GM23338 (cell line): ENCODE results near the gene HHIP. TPM values are rescaled to one million over a fixed set of nuclear protein-coding genes. Genes with fewer than 3 reads are reported as not detected.

Experiments
- ATAC-seq: fragments of 200-7000 bp; cut with Tn5 transposase; 3 replicates; pipeline ENCODE4 v1.9.1; 2020
- DNase-seq: peaks from one replicate; pipeline ENCODE4 v3.0.0-alpha.2; 2015; ENCODE audit warnings: low spot score
- H2AFZ ChIP-seq: fragments of 200-600 bp; sonication (generic); 2 replicates; pipeline ENCODE4 v1.8.0; 2016; ENCODE audit warnings: antibody characterized with exemption, mild to moderate bottlenecking, moderate library complexity
- H3F3A ChIP-seq: fragments of 200-600 bp; sonication (generic); replicated peaks from 2 replicates; pipeline ENCODE4 v1.8.0; 2017; ENCODE audit warnings: antibody characterized with exemption, mixed run types, low read depth
- H3K27ac ChIP-seq: fragments of 200-600 bp; sonication (generic); 2 replicates; pipeline ENCODE4 v1.6.1; 2016; ENCODE audit warnings: low read depth
- H3K27me3 ChIP-seq: fragments of 200-600 bp; sonication (generic); 2 replicates; pipeline ENCODE4 v1.8.0; 2016; ENCODE audit warnings: mild to moderate bottlenecking, mixed run types, moderate library complexity; ENCODE audit not compliant: insufficient read depth
- H3K36me3 ChIP-seq: fragments of 200-600 bp; sonication (generic); 2 replicates; pipeline ENCODE4 v1.8.0; 2016; ENCODE audit warnings: mild to moderate bottlenecking; ENCODE audit not compliant: insufficient read depth
- H3K4me1 ChIP-seq: fragments of 200-600 bp; sonication (generic); 2 replicates; pipeline ENCODE4 v1.8.0; 2016; ENCODE audit warnings: mild to moderate bottlenecking, moderate library complexity; ENCODE audit not compliant: insufficient read depth
- H3K4me2 ChIP-seq: fragments of 200-600 bp; sonication (generic); 2 replicates; pipeline ENCODE4 v1.7.1; 2017; ENCODE audit warnings: mixed run types
- H3K4me3 ChIP-seq: fragments of 200-600 bp; sonication (generic); 2 replicates; pipeline ENCODE4 v1.6.1; 2016; ENCODE audit warnings: mixed run types
- H3K79me2 ChIP-seq: fragments of 200-600 bp; sonication (generic); replicated peaks from 2 replicates; pipeline ENCODE4 v1.8.0; 2017; ENCODE audit warnings: mild to moderate bottlenecking; ENCODE audit not compliant: insufficient read depth
- H3K9me2 ChIP-seq: fragments of 200-600 bp; sonication (generic); 2 replicates; pipeline ENCODE4 v1.8.0; 2017; ENCODE audit not compliant: insufficient read depth
- H4K20me1 ChIP-seq: fragments of 200-600 bp; sonication (generic); replicated peaks from 2 replicates; pipeline ENCODE4 v1.8.0; 2017; ENCODE audit warnings: mild to moderate bottlenecking; ENCODE audit not compliant: insufficient read depth
- H3K27ac Mint-ChIP-seq: 2 replicates; pipeline ENCODE4 v1.8.0; 2020; ENCODE audit warnings: inconsistent platforms, mild to moderate bottlenecking, moderate library complexity, mixed read lengths
- H3K27me3 Mint-ChIP-seq: 3 replicates; pipeline ENCODE4 v1.8.0; 2022; ENCODE audit warnings: low read depth, mild to moderate bottlenecking, moderate library complexity, mixed read lengths, inconsistent platforms; ENCODE audit not compliant: insufficient read depth, poor library complexity
- H3K36me3 Mint-ChIP-seq: 3 replicates; pipeline ENCODE4 v1.8.0; 2021; ENCODE audit warnings: low read depth, mild to moderate bottlenecking, inconsistent platforms, moderate library complexity, mixed read lengths
- H3K4me1 Mint-ChIP-seq: 3 replicates; pipeline ENCODE4 v1.8.0; 2020; ENCODE audit warnings: mild to moderate bottlenecking, inconsistent platforms, mixed read lengths
- H3K4me3 Mint-ChIP-seq: 3 replicates; pipeline ENCODE4 v1.8.0; 2021; ENCODE audit warnings: moderate library complexity, mild to moderate bottlenecking, inconsistent platforms, mixed read lengths
- H3K9me3 Mint-ChIP-seq: 3 replicates; pipeline ENCODE4 v1.8.0; 2020; ENCODE audit warnings: moderate library complexity, mild to moderate bottlenecking, inconsistent platforms, mixed read lengths
- CREB1 ChIP-seq: fragments of 250-450 bp; sonication (Bioruptor Pico); IDR thresholded peaks from 2 replicates; pipeline ENCODE4 v1.5.0; 2020; ENCODE audit warnings: low read depth, mild to moderate bottlenecking, moderate library complexity
- EZH2 ChIP-seq: fragments of 200-600 bp; sonication (generic); IDR thresholded peaks from one replicate; pipeline ENCODE4 v1.8.0; 2017; ENCODE audit warnings: antibody characterized with exemption, mild to moderate bottlenecking, low read depth; ENCODE audit not compliant: unreplicated experiment
- EZH2phosphoT487 ChIP-seq: fragments of 200-600 bp; sonication (generic); IDR thresholded peaks from one replicate; pipeline ENCODE4 v1.8.1; 2018; ENCODE audit warnings: antibody characterized with exemption; ENCODE audit not compliant: unreplicated experiment
- JUNB ChIP-seq: IDR thresholded peaks from one replicate; pipeline ENCODE4 v1.6.1; 2016; ENCODE audit warnings: antibody characterized with exemption; ENCODE audit not compliant: unreplicated experiment
- NANOG ChIP-seq: IDR thresholded peaks from 2 replicates; pipeline ENCODE4 v1.6.1; 2016; ENCODE audit warnings: antibody characterized with exemption, borderline replicate concordance
- POLR2AphosphoS5 ChIP-seq: IDR thresholded peaks from 2 replicates; pipeline ENCODE4 v1.6.1; 2016; ENCODE audit warnings: antibody characterized with exemption, low read depth
- STAT1 ChIP-seq: IDR thresholded peaks from one replicate; pipeline ENCODE4 v1.6.1; 2016; ENCODE audit warnings: antibody characterized with exemption; ENCODE audit not compliant: unreplicated experiment
- ZNF114 ChIP-seq: fragments of 250-450 bp; sonication (Bioruptor Pico); IDR thresholded peaks from 2 replicates; pipeline ENCODE4 v1.5.0; 2020; ENCODE audit warnings: mild to moderate bottlenecking, moderate library complexity
- ZNF331 ChIP-seq: fragments of 250-450 bp; sonication (Bioruptor Pico); IDR thresholded peaks from 2 replicates; pipeline ENCODE4 v1.5.0; 2020; ENCODE audit warnings: low read depth, mild to moderate bottlenecking, moderate library complexity
- polyA plus RNA-seq: library from polyadenylated mRNA; unstranded; fragments of >200 nt; fragmentation: Nextera tagmentation; extraction: Ambion mirVana; gene quantifications from 2 replicates; pipeline ENCODE4 v1.2.1, GENCODE V29; 2016
- total RNA-seq: library from RNA; depleted of rRNA; stranded (reverse); fragments of >200 nt; shearing (Covaris generic); gene quantifications from 2 replicates; pipeline ENCODE4 v1.2.3, GENCODE V29; 2014
- TF ChIP-seq, protein P1 (sequence below): IDR thresholded peaks from 2 replicates; pipeline ENCODE4 v1.6.1; 2016; ENCODE audit warnings: antibody characterized with exemption
- TF ChIP-seq, protein P2 (sequence below): fragments of 250-450 bp; sonication (Bioruptor Pico); IDR thresholded peaks from 2 replicates; pipeline ENCODE4 v1.5.0; 2020; ENCODE audit warnings: mild to moderate bottlenecking, moderate library complexity
- TF ChIP-seq, protein P3 (sequence below): IDR thresholded peaks from one replicate; pipeline ENCODE4 v1.6.1; 2018; ENCODE audit warnings: antibody characterized with exemption; ENCODE audit not compliant: unreplicated experiment
- TF ChIP-seq, protein P4 (sequence below), 2 experiments: fragments of 200-600 bp in 1 of 2; sonication (generic) in 1 of 2; conservative IDR thresholded peaks; 2 replicates each; pipeline versions ENCODE4 v1.5.1 to v1.6.1; 2016 to 2017; ENCODE audit warnings: antibody characterized with exemption in 2 of 2, low read depth in 2 of 2, mild to moderate bottlenecking in 2 of 2, moderate library complexity in 1 of 2

The HHIP gene
- total and polyA plus RNA-seq, 2 experiments from 2014 or later = 2.5 to 4.2 TPM

DNA sequence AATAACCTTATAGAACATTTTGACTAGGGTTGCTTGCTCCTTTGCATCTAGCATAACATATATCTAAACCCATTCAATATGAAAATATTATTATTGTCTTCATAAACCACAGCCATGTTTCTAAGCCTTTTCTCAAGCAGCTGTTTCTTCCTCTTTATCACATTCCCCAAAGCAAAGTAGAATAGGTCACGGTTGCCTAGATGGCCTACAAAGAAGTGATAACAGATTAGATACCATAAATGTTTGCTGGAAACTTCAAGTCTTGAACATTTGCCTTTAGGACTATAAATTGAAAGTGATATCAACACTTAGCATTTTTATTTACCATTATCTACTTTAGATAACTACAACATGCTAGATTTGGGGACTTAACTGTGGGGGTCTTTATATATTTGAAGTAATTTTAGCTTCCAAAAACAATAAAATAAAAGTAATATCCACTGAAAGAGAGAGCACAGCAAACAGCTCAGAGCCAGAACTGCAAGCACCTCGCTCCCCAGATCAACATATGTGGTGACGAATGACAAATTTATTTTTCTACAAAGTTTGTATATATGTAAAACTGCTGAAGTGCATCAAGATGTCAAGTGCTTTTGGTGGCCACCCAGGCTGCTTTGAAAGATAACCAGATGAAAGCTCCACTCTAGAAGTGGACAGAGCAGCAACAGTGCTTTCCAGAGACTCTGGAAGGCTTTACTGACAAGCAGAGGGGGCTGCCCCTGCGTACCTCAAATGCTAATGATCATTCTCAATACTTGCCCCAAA lies 8.0 kb downstream of the HHIP start:
- Mint-ChIP-seq H3K36me3 (no peaks in the 10 kb centered on the region), H3K27me3 (peaks cover 13% of the 10 kb centered on the region), H3K27ac (no peak overlapping the region), H3K4me1 (peaks cover 31% of the 10 kb centered on the region), H3K9me3 (no peaks in the 10 kb centered on the region), H3K4me3 (no peak overlapping the region)
- H3K79me2 ChIP-seq = no peaks in the 10 kb centered on the region
- DNase-seq (no peak), ATAC-seq (no peak)
- H3K9me2 ChIP-seq = no peaks in the 10 kb centered on the region
- H3K27me3 ChIP-seq = peaks cover 5% of the 10 kb centered on the region
- no peak for TF ChIP-seq EZH2phosphoT487
- TF ChIP-seq CREB1 (CRISPR knock-in tag) = no peak
- TF ChIP-seq ZNF114 (CRISPR knock-in tag) = no peak
- TF ChIP-seq, protein P1, sequence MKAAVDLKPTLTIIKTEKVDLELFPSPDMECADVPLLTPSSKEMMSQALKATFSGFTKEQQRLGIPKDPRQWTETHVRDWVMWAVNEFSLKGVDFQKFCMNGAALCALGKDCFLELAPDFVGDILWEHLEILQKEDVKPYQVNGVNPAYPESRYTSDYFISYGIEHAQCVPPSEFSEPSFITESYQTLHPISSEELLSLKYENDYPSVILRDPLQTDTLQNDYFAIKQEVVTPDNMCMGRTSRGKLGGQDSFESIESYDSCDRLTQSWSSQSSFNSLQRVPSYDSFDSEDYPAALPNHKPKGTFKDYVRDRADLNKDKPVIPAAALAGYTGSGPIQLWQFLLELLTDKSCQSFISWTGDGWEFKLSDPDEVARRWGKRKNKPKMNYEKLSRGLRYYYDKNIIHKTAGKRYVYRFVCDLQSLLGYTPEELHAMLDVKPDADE = no peak
- TF ChIP-seq, protein P2, sequence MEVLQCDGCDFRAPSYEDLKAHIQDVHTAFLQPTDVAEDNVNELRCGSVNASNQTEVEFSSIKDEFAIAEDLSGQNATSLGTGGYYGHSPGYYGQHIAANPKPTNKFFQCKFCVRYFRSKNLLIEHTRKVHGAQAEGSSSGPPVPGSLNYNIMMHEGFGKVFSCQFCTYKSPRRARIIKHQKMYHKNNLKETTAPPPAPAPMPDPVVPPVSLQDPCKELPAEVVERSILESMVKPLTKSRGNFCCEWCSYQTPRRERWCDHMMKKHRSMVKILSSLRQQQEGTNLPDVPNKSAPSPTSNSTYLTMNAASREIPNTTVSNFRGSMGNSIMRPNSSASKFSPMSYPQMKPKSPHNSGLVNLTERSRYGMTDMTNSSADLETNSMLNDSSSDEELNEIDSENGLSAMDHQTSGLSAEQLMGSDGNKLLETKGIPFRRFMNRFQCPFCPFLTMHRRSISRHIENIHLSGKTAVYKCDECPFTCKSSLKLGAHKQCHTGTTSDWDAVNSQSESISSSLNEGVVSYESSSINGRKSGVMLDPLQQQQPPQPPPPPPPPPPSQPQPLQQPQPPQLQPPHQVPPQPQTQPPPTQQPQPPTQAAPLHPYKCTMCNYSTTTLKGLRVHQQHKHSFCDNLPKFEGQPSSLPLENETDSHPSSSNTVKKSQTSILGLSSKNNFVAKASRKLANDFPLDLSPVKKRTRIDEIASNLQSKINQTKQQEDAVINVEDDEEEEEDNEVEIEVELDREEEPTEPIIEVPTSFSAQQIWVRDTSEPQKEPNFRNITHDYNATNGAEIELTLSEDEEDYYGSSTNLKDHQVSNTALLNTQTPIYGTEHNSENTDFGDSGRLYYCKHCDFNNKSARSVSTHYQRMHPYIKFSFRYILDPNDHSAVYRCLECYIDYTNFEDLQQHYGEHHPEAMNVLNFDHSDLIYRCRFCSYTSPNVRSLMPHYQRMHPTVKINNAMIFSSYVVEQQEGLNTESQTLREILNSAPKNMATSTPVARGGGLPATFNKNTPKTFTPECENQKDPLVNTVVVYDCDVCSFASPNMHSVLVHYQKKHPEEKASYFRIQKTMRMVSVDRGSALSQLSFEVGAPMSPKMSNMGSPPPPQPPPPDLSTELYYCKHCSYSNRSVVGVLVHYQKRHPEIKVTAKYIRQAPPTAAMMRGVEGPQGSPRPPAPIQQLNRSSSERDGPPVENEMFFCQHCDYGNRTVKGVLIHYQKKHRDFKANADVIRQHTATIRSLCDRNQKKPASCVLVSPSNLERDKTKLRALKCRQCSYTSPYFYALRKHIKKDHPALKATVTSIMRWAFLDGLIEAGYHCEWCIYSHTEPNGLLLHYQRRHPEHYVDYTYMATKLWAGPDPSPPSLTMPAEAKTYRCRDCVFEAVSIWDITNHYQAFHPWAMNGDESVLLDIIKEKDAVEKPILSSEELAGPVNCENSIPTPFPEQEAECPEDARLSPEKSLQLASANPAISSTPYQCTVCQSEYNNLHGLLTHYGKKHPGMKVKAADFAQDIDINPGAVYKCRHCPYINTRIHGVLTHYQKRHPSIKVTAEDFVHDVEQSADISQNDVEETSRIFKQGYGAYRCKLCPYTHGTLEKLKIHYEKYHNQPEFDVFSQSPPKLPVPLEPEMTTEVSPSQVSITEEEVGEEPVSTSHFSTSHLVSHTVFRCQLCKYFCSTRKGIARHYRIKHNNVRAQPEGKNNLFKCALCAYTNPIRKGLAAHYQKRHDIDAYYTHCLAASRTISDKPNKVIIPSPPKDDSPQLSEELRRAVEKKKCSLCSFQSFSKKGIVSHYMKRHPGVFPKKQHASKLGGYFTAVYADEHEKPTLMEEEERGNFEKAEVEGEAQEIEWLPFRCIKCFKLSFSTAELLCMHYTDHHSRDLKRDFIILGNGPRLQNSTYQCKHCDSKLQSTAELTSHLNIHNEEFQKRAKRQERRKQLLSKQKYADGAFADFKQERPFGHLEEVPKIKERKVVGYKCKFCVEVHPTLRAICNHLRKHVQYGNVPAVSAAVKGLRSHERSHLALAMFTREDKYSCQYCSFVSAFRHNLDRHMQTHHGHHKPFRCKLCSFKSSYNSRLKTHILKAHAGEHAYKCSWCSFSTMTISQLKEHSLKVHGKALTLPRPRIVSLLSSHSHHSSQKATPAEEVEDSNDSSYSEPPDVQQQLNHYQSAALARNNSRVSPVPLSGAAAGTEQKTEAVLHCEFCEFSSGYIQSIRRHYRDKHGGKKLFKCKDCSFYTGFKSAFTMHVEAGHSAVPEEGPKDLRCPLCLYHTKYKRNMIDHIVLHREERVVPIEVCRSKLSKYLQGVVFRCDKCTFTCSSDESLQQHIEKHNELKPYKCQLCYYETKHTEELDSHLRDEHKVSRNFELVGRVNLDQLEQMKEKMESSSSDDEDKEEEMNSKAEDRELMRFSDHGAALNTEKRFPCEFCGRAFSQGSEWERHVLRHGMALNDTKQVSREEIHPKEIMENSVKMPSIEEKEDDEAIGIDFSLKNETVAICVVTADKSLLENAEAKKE = no peak
- no peak for TF ChIP-seq POLR2AphosphoS5
- TF ChIP-seq, protein P3, sequence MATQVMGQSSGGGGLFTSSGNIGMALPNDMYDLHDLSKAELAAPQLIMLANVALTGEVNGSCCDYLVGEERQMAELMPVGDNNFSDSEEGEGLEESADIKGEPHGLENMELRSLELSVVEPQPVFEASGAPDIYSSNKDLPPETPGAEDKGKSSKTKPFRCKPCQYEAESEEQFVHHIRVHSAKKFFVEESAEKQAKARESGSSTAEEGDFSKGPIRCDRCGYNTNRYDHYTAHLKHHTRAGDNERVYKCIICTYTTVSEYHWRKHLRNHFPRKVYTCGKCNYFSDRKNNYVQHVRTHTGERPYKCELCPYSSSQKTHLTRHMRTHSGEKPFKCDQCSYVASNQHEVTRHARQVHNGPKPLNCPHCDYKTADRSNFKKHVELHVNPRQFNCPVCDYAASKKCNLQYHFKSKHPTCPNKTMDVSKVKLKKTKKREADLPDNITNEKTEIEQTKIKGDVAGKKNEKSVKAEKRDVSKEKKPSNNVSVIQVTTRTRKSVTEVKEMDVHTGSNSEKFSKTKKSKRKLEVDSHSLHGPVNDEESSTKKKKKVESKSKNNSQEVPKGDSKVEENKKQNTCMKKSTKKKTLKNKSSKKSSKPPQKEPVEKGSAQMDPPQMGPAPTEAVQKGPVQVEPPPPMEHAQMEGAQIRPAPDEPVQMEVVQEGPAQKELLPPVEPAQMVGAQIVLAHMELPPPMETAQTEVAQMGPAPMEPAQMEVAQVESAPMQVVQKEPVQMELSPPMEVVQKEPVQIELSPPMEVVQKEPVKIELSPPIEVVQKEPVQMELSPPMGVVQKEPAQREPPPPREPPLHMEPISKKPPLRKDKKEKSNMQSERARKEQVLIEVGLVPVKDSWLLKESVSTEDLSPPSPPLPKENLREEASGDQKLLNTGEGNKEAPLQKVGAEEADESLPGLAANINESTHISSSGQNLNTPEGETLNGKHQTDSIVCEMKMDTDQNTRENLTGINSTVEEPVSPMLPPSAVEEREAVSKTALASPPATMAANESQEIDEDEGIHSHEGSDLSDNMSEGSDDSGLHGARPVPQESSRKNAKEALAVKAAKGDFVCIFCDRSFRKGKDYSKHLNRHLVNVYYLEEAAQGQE = no peak
- TF ChIP-seq ZNF331 (CRISPR knock-in tag) = no peak
- no peak for TF ChIP-seq JUNB
- no peak for TF ChIP-seq STAT1
- no peak for TF ChIP-seq NANOG
- TF ChIP-seq, protein P4, sequence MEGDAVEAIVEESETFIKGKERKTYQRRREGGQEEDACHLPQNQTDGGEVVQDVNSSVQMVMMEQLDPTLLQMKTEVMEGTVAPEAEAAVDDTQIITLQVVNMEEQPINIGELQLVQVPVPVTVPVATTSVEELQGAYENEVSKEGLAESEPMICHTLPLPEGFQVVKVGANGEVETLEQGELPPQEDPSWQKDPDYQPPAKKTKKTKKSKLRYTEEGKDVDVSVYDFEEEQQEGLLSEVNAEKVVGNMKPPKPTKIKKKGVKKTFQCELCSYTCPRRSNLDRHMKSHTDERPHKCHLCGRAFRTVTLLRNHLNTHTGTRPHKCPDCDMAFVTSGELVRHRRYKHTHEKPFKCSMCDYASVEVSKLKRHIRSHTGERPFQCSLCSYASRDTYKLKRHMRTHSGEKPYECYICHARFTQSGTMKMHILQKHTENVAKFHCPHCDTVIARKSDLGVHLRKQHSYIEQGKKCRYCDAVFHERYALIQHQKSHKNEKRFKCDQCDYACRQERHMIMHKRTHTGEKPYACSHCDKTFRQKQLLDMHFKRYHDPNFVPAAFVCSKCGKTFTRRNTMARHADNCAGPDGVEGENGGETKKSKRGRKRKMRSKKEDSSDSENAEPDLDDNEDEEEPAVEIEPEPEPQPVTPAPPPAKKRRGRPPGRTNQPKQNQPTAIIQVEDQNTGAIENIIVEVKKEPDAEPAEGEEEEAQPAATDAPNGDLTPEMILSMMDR (conservative IDR thresholded peaks at IDR 0.05; ENCODE audit: low read depth in 2 of 2) = no peak
- no peak for TF ChIP-seq EZH2
- H4K20me1 ChIP-seq = no peaks in the 10 kb centered on the region
- peaks cover 25% of the 10 kb centered on the region for H3K4me1 ChIP-seq
- H3F3A ChIP-seq = no peaks in the 10 kb centered on the region
- no peak overlapping the region for H3K4me3 ChIP-seq
- no peak overlapping the region for H3K27ac ChIP-seq
- no peaks in the 10 kb centered on the region for H3K36me3 ChIP-seq
- no peak overlapping the region for H3K4me2 ChIP-seq
- H2AFZ ChIP-seq = no peak overlapping the region
